A673 (cell line): Measurements from ENCODE around the gene BLACAT1. TPM values are rescaled to one million over a fixed set of nuclear protein-coding genes. Genes with fewer than 3 reads are reported as not detected.
"Not testable (repeated sequence)": the region's sequence is repeated elsewhere in the genome, so short reads cannot be mapped to it uniquely, and the experiment has no call there.

Experiments
- BruUV-seq: library from RNA; stranded (reverse); fragments of 400-500 nt; replicated peaks from 2 replicates; lab custom pipeline; 2021; lab: Mats Ljungman, UMichigan
- CTCF ChIA-PET: fragments of 300-600 bp; sonication (Branson Sonifier 250); formaldehyde crosslinking; loops from one replicate; lab custom pipeline; 2022; ENCODE audit warnings: antibody characterized with exemption; lab: Charles Lee
- POLR2A ChIA-PET: fragments of 300-600 bp; sonication (Branson Sonifier 250); formaldehyde crosslinking; loops from one replicate; lab custom pipeline; 2022; ENCODE audit warnings: antibody characterized with exemption; ENCODE audit not compliant: low non-redundant PET; lab: Charles Lee
- DNase-seq: peaks from one replicate; pipeline ENCODE4 v3.0.0-alpha.2; 2015; ENCODE audit warnings: low spot score
- H3K27ac ChIP-seq: fragments of 200-600 bp; sonication (generic); 2 replicates; pipeline ENCODE4 v1.5.1; 2016; ENCODE audit warnings: mixed run types, low read depth, mild to moderate bottlenecking, mixed read lengths, antibody characterized with exemption, low read length; ENCODE audit not compliant: poor library complexity, severe bottlenecking
- H3K27me3 ChIP-seq: fragments of 200-600 bp; sonication (generic); replicated peaks from 2 replicates; pipeline ENCODE4 v1.6.1; 2017; ENCODE audit warnings: mixed run types, low read depth, mild to moderate bottlenecking, mixed read lengths, antibody characterized with exemption, low read length; ENCODE audit not compliant: insufficient read depth, poor library complexity
- H3K36me3 ChIP-seq: fragments of 200-600 bp; sonication (generic); 2 replicates; pipeline ENCODE4 v1.6.1; 2016; ENCODE audit warnings: mixed run types, mild to moderate bottlenecking, mixed read lengths, antibody characterized with exemption, low read length; ENCODE audit not compliant: insufficient read depth, poor library complexity, severe bottlenecking
- H3K4me1 ChIP-seq: fragments of 200-600 bp; sonication (generic); 2 replicates; pipeline ENCODE4 v1.6.1; 2017; ENCODE audit warnings: mixed run types, mild to moderate bottlenecking, mixed read lengths, antibody characterized with exemption, low read length; ENCODE audit not compliant: insufficient read depth, poor library complexity, severe bottlenecking
- H3K4me3 ChIP-seq: fragments of 200-600 bp; sonication (generic); 2 replicates; pipeline ENCODE4 v1.5.1; 2016; ENCODE audit warnings: low read depth, mixed run types, mild to moderate bottlenecking, mixed read lengths, low read length; ENCODE audit not compliant: poor library complexity, severe bottlenecking
- H3K9me3 ChIP-seq: fragments of 200-600 bp; sonication (generic); 2 replicates; pipeline ENCODE4 v1.6.1; 2016; ENCODE audit warnings: mixed run types, low read depth, mild to moderate bottlenecking, mixed read lengths, antibody characterized with exemption, low read length; ENCODE audit not compliant: poor library complexity, severe bottlenecking
- EZH2 ChIP-seq: fragments of 200-600 bp; sonication (generic); IDR thresholded peaks from 2 replicates; pipeline ENCODE4 v1.6.1; 2017; ENCODE audit warnings: borderline replicate concordance, low read depth, mild to moderate bottlenecking, mixed read lengths, antibody characterized with exemption, low read length; ENCODE audit not compliant: poor library complexity, severe bottlenecking
- intact Hi-C: fragments of 100-400 bp; cut with micrococcal nuclease; formaldehyde crosslinking; loops from one replicate; pipeline ENCODE4 v1.10.0; 2022; ENCODE audit not compliant: unreplicated experiment
- total RNA-seq: library from RNA; stranded (reverse); gene quantifications from 2 replicates; pipeline ENCODE4 v1.2.3, GENCODE V29; 2021
- TF ChIP-seq, protein P1 (sequence below): fragments of 300-800, 200-600 bp; sonication (generic); conservative IDR thresholded peaks from 2 replicates; pipeline ENCODE4 v1.5.1; 2017; ENCODE audit warnings: low read depth, mild to moderate bottlenecking, antibody characterized with exemption, low read length, moderate library complexity, mixed read lengths

Gene BLACAT1
- total RNA-seq, 1 experiment from 2014 or later, result 0.45 TPM

GRCh38 chr1:205436776-205437410 lies 19.0 kb downstream of the BLACAT1 start:
- H3K27ac ChIP-seq, result no peak overlapping the region
- no TSS peak for BruUV-seq
- H3K9me3 ChIP-seq, result no peaks in the 10 kb centered on the region
- TF ChIP-seq EZH2, result no peak
- TF ChIP-seq, protein P1, sequence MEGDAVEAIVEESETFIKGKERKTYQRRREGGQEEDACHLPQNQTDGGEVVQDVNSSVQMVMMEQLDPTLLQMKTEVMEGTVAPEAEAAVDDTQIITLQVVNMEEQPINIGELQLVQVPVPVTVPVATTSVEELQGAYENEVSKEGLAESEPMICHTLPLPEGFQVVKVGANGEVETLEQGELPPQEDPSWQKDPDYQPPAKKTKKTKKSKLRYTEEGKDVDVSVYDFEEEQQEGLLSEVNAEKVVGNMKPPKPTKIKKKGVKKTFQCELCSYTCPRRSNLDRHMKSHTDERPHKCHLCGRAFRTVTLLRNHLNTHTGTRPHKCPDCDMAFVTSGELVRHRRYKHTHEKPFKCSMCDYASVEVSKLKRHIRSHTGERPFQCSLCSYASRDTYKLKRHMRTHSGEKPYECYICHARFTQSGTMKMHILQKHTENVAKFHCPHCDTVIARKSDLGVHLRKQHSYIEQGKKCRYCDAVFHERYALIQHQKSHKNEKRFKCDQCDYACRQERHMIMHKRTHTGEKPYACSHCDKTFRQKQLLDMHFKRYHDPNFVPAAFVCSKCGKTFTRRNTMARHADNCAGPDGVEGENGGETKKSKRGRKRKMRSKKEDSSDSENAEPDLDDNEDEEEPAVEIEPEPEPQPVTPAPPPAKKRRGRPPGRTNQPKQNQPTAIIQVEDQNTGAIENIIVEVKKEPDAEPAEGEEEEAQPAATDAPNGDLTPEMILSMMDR, result no peak
- CTCF ChIA-PET, result no interaction called here
- POLR2A ChIA-PET, result no interaction called here
- DNase-seq, result no peak
- H3K27me3 ChIP-seq, result no peaks in the 10 kb centered on the region
- H3K36me3 ChIP-seq, result no peaks in the 10 kb centered on the region
- no peak overlapping the region for H3K4me3 ChIP-seq
- intact Hi-C loops, result no loop called here
- H3K4me1 ChIP-seq, result peaks cover 49% of the 10 kb centered on the region

GRCh38 chr1:205435578-205436573 lies 20.0 kb downstream of the BLACAT1 start:
- Histone ChIP-seq H3K4me3 (no peak overlapping the region), H3K36me3 (no peaks in the 10 kb centered on the region), H3K9me3 (no peaks in the 10 kb centered on the region), H3K4me1 (peaks cover 44% of the 10 kb centered on the region), H3K27me3 (no peaks in the 10 kb centered on the region), H3K27ac (no peak overlapping the region)
- POLR2A ChIA-PET, result no interaction called here
- CTCF ChIA-PET, result no interaction called here
- intact Hi-C loops, result no loop called here
- BruUV-seq, result no TSS peak
- no peak for DNase-seq
- TF ChIP-seq, protein P1, result no peak
- TF ChIP-seq EZH2, result no peak

DNA sequence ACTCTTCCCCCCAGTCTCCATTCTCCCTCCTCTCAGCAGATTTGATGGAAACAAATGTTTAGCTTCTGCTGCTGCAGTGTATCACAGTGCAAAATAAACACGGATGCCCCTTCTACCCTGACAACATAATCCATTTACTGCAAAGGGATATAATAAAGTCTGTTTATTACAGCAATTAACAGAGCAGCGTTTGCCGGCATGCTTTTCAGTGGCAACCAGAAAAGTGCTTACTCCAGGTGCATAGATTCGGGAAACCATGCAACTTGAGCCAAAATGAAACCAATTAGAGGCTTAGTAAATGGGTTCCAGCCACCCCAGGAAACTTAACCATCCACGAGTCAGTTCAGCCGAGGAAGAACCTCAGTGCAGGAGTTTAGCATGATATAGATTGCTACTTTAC lies 21.1 kb downstream of the BLACAT1 start:
- Histone ChIP-seq H3K9me3 (no peaks in the 10 kb centered on the region), H3K4me1 (peaks cover 34% of the 10 kb centered on the region), H3K27me3 (no peaks in the 10 kb centered on the region), H3K4me3 (no peak overlapping the region), H3K36me3 (no peaks in the 10 kb centered on the region), H3K27ac (no peak overlapping the region)
- intact Hi-C loops, result loop anchor here (5.0 kb wide), 1 partner anchor 37 kb away; no protein-coding TSS in a partner anchor
- no peak for DNase-seq
- no TSS peak for BruUV-seq
- TF ChIP-seq, protein P1, result no peak
- no peak for TF ChIP-seq EZH2
- POLR2A ChIA-PET, result no interaction called here
- CTCF ChIA-PET, result no interaction called here

GRCh38 chr1:205432692-205433091 lies 23.2 kb downstream of the BLACAT1 start:
- H3K36me3 ChIP-seq, CTCF ChIA-PET, DNase-seq, H3K27ac ChIP-seq, H3K27me3 ChIP-seq, POLR2A ChIA-PET, H3K9me3 ChIP-seq, BruUV-seq, H3K4me3 ChIP-seq: not testable (repeated sequence)
- intact Hi-C loops, result loop anchor here (5.0 kb wide), 1 partner anchor 35 kb away; no protein-coding TSS in a partner anchor
- peaks cover 17% of the 10 kb centered on the region for H3K4me1 ChIP-seq
